Measurements from ENCODE around the gene ARHGAP15.

DNA sequence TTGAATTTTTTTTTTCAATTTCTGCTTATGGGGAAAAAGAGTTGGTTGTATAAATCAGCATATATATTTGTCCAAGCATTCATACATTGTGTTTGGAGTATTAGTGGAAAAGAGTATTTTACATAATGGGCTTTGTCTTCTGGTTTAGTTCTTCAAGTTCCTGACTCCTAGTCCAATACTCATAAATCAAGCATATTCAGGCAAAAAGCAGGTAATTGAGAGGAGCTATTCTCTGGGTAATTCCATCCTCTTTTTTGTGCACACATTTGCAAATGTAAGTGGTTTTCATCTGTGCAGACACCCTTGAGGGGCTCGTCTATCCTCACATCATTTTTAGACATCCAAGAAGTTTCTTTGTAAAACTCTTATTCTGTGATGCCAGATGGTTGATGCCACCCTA lies 337.2 kb downstream of the ARHGAP15 start:
- TF ChIP-seq, protein P1, sequence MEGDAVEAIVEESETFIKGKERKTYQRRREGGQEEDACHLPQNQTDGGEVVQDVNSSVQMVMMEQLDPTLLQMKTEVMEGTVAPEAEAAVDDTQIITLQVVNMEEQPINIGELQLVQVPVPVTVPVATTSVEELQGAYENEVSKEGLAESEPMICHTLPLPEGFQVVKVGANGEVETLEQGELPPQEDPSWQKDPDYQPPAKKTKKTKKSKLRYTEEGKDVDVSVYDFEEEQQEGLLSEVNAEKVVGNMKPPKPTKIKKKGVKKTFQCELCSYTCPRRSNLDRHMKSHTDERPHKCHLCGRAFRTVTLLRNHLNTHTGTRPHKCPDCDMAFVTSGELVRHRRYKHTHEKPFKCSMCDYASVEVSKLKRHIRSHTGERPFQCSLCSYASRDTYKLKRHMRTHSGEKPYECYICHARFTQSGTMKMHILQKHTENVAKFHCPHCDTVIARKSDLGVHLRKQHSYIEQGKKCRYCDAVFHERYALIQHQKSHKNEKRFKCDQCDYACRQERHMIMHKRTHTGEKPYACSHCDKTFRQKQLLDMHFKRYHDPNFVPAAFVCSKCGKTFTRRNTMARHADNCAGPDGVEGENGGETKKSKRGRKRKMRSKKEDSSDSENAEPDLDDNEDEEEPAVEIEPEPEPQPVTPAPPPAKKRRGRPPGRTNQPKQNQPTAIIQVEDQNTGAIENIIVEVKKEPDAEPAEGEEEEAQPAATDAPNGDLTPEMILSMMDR (IDR thresholded peaks at IDR 0.05): no peak
- TF ChIP-seq POLR2A (IDR thresholded peaks at IDR 0.05): no peak

All from esophagus squamous epithelium (tissue), 4 donors.